GM19193 (cell line): Measurements from ENCODE around the gene WHRN.

Source experiments
- POLR2A ChIP-seq: IDR thresholded peaks from 4 replicates; pipeline ENCODE4 v1.6.1; 2011; ENCODE audit not compliant: insufficient read depth, insufficient read length; ENCODE audit errors: extremely low read depth

WHRN gene

DNA sequence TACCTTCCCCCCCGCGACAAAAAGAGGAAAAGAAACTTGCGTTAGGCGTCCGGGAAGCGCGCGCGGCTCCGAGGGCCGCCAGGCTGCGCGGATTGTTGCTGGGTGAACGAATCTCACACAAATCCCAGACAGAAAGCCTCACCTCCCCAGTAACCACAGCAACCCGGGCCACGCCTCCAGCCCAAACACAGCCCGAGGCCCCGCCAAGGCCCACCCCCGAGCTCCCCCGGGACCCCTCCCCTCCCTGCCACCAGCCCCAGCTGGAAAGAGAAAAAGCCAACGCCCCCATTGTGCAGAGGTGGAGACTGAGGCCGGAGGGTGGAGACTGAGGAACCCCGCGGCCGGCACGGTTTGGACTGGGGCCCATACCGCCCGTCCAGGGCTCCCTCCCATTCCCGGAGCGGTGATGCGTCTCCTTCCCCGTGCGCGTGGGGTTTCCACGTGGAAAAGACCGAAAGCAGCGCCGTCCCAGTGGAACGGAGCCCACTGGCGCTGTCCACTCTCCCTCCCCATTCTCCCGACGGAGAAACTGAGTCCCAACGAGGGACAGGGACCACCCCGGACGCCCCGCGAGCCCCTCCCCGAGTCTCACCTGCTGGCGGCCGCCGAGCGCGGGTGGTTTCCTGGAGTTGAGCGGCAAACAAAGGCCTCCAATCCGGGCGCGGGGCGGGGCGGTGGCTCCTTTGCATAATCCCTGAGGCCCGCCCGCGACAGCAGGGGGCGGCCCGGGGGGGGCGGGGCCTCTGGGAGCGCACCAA is 107.2 kb downstream of the WHRN start:
- TF ChIP-seq POLR2A: peak; percentile 47

- TF ChIP-seq POLR2A: no peak
Measured at GRCh38 chr9:114397219-114397847, 107.9 kb downstream of the WHRN start.

DNA sequence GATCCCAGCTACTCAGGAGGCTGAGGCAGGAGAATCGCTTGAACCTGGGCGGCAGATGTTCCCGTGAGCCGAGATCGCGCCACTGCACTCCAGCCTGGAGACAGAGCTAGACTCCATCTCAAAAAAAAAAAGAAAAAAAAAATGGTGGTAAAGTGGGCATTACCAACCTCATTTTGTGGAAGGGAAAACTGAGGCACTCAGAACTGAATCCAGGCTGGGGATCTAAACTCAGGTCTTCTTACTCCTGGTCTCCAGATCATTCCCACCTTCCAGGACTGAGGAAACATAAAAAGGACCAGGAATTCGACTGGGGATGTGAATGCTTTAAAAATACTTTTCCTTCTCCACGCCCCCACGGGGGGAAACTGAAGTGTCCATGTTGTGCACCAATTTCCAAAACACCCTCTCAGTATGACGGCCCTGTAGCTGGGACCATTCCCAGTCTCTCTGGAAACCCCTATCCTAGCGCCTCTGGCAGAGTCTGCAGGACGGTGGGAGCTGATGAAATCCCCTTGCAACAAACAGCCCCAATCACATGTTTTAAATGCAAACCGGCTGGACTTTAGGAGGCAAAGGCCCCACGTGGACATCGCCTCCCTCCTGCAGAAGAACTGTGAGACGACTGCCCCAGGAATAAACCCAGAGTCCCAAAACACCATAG is 108.6 kb downstream of the WHRN start:
- TF ChIP-seq POLR2A: no peak

DNA sequence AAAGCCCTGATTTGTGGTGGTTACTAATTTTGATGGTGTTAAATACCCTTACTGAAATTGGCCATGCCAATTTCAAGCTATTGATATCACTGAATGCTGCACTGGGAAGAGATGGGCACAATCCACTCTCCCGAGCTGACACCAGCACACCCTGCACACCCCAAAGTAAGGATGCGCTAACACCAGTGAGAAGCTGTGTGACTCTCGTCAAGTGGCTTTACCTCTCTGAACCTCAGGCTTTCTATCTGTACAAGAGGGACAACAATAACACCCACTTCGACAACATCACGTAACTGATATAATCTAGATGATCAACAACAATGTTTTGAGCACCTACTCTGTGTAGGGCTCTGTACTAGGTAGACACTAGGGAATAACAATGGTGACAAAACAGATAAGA is 109.5 kb downstream of the WHRN start:
- TF ChIP-seq POLR2A: no peak

- TF ChIP-seq POLR2A: no peak
Measured at GRCh38 chr9:114395334-114395617, 110.0 kb downstream of the WHRN start.

DNA sequence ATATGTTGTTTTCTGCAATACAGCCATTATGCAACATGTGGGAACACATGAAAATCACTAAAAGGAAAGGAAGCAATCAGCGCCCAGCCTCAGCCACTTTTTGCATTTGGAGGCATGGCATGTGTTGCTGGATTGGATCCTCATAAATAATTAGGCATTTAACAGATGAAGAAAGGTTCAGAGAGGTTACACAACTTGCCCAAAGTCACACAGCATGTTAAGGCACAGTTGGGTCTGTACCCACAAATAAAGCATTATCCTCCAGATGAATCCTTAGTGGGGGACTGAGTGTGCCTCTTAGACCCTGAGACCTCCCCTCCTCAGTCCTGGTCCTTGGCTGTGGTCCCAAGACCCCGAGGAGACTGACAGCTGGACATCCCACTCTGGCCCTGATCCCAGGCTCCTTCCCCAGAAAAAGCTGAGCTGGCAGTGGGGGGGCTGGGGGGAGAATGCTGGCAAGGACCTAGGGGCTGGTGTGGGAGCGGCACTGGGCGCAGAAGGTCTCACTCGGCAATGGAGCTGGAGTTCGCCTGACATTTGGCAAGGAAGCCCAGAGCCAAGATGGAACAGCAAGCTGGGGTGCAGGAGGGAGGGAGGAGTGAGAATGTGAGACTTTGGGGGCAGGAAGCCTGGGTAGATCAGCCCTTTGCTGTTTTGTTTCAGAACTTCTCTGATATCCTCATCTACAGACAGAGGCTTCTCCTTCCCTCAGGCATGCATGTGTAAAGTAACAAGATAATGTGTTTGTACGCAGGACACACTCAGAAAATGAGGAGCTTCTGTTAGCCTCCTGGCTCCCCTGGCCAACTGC is 110.5 kb downstream of the WHRN start:
- no peak for TF ChIP-seq POLR2A

- TF ChIP-seq POLR2A: no peak
Measured at GRCh38 chr9:114392749-114393112, 112.5 kb downstream of the WHRN start.

DNA sequence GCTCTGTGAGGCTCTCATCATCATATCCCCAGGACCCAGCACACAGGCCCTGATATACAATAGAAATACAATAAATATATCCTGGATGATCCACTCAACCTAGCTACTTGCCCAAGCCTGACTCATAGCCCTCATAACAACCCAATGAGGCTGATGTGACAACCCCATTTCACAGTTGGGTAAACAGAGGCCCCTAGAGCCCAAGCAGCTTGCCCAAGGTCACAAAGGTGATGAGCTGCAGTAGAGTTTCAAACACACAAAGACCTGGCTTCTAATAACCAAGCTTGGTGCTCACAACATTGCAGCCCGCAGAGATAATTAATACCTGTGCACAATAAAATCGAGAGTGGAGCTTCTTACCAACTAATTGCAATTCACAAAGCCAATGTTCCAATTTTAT is 114.3 kb downstream of the WHRN start:
- TF ChIP-seq POLR2A: no peak

- TF ChIP-seq POLR2A: peak; percentile 31
Measured at GRCh38 chr9:114389612-114390368, 115.5 kb downstream of the WHRN start.

GRCh38 chr9:114388764-114389375 is 116.4 kb downstream of the WHRN start:
- no peak for TF ChIP-seq POLR2A

GRCh38 chr9:114388357-114388682 is 117.0 kb downstream of the WHRN start:
- no peak for TF ChIP-seq POLR2A

DNA sequence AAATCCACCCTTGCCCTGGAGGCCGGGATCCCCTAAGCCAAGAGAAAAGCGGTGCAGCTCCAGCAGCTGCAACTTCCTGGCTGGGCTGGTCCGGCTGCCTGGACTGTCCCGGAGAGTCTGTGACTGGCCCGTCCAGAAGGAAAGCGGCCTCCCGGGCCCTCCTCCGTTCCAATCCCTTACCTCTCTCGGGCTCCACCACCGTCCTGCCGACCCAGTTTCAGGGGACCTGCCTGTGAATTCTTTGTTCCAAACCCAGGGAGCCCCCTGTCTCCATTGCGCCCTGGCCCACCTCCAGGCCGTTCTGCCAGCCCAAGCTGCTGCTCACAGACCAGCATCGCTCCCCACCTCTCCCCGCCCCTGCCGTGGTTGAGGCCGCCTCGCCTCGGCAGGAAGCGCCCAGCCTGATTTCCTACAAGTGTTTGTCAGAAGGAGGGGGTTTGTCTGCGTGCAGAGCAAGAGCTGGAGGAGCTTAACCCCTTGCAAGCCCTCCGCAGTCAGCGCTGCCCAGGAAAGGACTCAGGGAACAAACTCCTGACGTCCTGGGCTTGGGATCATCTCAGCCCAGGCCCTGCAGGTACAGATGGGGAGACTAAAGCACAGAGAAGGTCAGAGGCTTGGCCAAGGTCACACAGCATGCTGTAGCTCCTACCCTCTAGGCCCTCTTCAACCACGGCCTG is 117.5 kb downstream of the WHRN start, which contains the start of gene AKNA:
Gene AKNA, minus strand, starts transcription at position 303 of the 677 bp plus-strand sequence. CDS start 6,649 bp downstream, outside the sequence.
- peak; percentile 88 for TF ChIP-seq POLR2A

DNA sequence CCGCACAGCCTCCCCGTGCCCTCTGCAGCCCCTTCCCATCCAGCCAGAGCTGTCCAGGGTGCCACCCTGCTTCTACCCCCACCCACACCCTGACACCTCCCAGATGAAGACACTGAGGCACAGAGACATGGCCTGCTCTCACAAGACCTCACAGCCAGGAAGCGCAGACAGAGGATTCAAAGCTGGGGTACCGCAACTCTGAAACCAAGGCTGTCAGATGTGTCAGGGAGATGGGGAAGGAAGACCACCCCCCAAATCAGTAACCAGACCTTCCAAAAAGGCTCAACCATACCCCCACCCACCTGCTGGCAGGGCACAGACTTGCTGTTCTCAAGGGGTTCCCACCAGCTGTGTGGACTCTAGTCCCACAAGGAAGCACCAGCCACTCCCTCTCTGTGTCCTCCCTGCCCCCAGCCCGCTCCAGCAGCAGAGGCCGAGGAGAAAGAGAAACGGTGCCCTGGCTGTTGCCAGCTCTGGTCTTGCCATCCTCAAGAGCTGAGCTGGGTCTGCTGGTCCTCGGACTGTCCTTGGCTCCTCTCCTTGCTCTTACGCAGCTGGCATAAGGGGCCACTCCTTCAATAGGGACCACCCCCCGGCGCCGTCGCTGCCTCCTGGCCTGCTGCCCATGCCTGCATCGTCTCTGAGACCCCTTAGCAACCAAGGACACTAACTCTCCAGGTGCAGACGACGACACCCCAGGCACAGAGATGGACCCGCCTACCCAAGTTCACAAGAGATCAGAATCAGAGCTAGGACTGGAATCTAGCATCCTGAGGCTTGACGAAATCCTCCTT is 118.2 kb downstream of the WHRN start:
- TF ChIP-seq POLR2A: peak; percentile 29

DNA sequence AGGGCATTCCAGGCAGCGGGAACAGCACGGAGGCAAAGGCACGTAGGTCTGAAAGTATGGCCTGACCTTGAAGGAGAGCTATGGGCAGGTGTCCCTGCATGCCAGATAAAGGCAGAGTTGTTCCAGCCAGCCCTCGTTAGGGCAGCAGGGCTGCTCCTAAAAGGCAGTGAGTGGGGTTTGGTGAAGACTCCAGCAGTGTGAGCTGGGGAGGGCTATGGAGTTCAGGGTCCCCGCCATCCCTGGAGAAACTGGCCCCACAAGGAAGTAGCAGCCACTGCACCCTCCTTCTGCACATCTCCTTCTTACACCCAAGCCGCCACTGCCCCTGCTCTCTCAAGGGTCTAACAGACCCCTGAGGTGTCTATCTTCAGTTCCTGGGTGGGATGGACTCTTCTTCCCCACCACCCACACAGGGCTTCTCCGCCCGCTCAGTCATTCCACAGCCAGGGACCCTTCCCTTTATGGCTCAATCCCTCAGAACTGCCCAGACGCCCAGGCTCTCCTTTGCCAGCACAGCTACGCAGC is 118.8 kb downstream of the WHRN start:
- TF ChIP-seq POLR2A: no peak
